ENCODE data around the gene PMVK. TPM values are rescaled to one million over a fixed set of nuclear protein-coding genes. Genes with fewer than 3 reads are reported as not detected.

The PMVK gene
- polyA plus RNA-seq, 1 donor from 2014 or later, result 21.1 TPM

- no peaks in the 10 kb centered on the region for H3F3A ChIP-seq (ENCODE audit: insufficient read depth, low read length, poor library complexity, severe bottlenecking)
- no peak overlapping the region for H3K9ac ChIP-seq (ENCODE audit: low read length)
- H4K20me1 ChIP-seq (ENCODE audit: insufficient read depth), result no peaks in the 10 kb centered on the region
- H2AFZ ChIP-seq (ENCODE audit: low read depth, low read length), result no peak overlapping the region
- peaks cover 3% of the 10 kb centered on the region for H3K9me3 ChIP-seq (ENCODE audit: low read length)
- H3K27me3 ChIP-seq (ENCODE audit: insufficient read depth, low read depth, low read length), result no peaks in the 10 kb centered on the region
- no peak overlapping the region for H3K27ac ChIP-seq (ENCODE audit: low read length)
- no peaks in the 10 kb centered on the region for H3K79me2 ChIP-seq (replicated peaks; ENCODE audit: insufficient read depth, low read length)
- H3K4me3 ChIP-seq (ENCODE audit: low read length), result no peak overlapping the region
- H3K9me2 ChIP-seq (ENCODE audit: insufficient read depth, low read length), result no peaks in the 10 kb centered on the region
- H3K36me3 ChIP-seq (ENCODE audit: insufficient read depth, low read length), result no peaks in the 10 kb centered on the region
- H3K4me2 ChIP-seq (ENCODE audit: low read length), result no peak overlapping the region
- TF ChIP-seq REST (IDR thresholded peaks at IDR 0.05; ENCODE audit: borderline replicate concordance) (no peak), EZH2 (IDR thresholded peaks at IDR 0.05; ENCODE audit: borderline replicate concordance, insufficient read depth, low read length, poor library complexity, severe bottlenecking) (no peak), EP300 (conservative IDR thresholded peaks at IDR 0.05; ENCODE audit: poor library complexity, severe bottlenecking) (no peak), TAF1 (IDR thresholded peaks at IDR 0.05; ENCODE audit: low read depth) (no peak), RAD21 (conservative IDR thresholded peaks at IDR 0.05) (no peak), POLR2AphosphoS5 (IDR thresholded peaks at IDR 0.05) (no peak), SMC3 (conservative IDR thresholded peaks at IDR 0.05; ENCODE audit: poor library complexity) (no peak), MXI1 (conservative IDR thresholded peaks at IDR 0.05; ENCODE audit: poor library complexity, severe bottlenecking) (no peak), CTCF (IDR thresholded peaks at IDR 0.05; ENCODE audit: poor library complexity, severe bottlenecking) (no peak)
Observed at GRCh38 chr1:154913273-154913672, 23.2 kb downstream of the PMVK start.

- Histone ChIP-seq H3K9me3 (ENCODE audit: low read length) (peaks cover 3% of the 10 kb centered on the region), H3K27me3 (ENCODE audit: insufficient read depth, low read depth, low read length) (no peaks in the 10 kb centered on the region), H3K4me3 (ENCODE audit: low read length) (no peak overlapping the region), H3K4me2 (ENCODE audit: low read length) (no peak overlapping the region), H3K36me3 (ENCODE audit: insufficient read depth, low read length) (no peaks in the 10 kb centered on the region), H3K9ac (ENCODE audit: low read length) (no peak overlapping the region), H3K27ac (ENCODE audit: low read length) (no peak overlapping the region), H2AFZ (ENCODE audit: low read depth, low read length) (no peak overlapping the region), H3K79me2 (replicated peaks; ENCODE audit: insufficient read depth, low read length) (no peaks in the 10 kb centered on the region), H3F3A (ENCODE audit: insufficient read depth, low read length, poor library complexity, severe bottlenecking) (no peaks in the 10 kb centered on the region), H4K20me1 (ENCODE audit: insufficient read depth) (no peaks in the 10 kb centered on the region), H3K9me2 (ENCODE audit: insufficient read depth, low read length) (no peaks in the 10 kb centered on the region)
- TF ChIP-seq TAF1 (IDR thresholded peaks at IDR 0.05; ENCODE audit: low read depth) (no peak), SMC3 (conservative IDR thresholded peaks at IDR 0.05; ENCODE audit: poor library complexity) (no peak)
Observed at GRCh38 chr1:154912755-154913154, 23.8 kb downstream of the PMVK start.
